Measurements from ENCODE around the gene CCL11.

DNA sequence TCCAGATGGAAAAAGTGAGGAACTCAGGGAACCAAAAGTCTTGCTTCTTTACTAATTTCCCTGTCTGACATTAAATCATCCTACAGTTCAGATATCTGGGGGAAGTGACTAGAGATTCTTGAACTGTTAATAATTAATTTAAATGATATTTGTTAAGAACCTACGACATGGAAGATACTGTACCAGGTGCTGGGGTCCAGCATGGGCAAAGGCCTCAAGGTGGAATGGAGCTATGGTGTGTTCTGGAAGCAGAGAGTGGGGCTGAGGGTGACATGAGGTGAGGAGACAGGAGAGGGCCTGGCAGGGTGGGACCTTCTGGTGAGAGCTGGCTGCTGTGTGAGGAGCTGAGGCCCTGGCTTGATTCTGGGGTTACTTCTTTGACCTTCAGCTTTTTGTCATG, 36.5 kb upstream of the CCL11 start:
- TF ChIP-seq GATA3 (IDR thresholded peaks at IDR 0.05; ENCODE audit: low read depth, low read length) (no peak), GATA2 (IDR thresholded peaks at IDR 0.05; ENCODE audit: low read depth, low read length) (no peak)

All from SH-SY5Y (cell line).